ENCODE results near the gene WIPF1. TPM values are rescaled to one million over a fixed set of nuclear protein-coding genes. Genes with fewer than 3 reads are reported as not detected.
A peak's percentile ranks its signal among the peaks of the same experiment; 100 is the strongest.

The WIPF1 gene
- total RNA-seq, 2 donors from 2014 or later = 8.0 to 15.5 TPM

DNA sequence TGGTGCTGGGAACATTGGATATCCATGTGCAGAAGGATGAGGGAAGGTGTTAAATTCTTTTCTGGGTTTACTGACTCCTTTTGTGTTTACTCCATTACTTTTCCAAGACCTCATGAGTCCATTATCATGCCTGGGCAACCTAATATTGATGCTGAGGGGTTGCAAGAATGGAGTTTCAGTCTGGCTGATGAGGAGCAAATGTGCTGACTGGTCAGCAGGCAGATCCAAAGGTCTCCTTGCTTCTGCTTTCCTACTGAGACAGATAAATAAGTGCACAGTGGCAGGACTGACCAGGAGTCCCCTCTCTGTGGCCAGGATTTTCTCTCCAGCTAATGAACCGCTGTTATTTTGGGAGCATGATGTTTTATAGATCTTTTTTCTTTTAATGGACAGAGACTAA, 43.6 kb upstream of the WIPF1 start:
- no peak for DNase-seq
- 90 to 100% methylated on average over 1 of the region's 1 CpG for WGBS, 2 donors
- TF ChIP-seq, protein P1, sequence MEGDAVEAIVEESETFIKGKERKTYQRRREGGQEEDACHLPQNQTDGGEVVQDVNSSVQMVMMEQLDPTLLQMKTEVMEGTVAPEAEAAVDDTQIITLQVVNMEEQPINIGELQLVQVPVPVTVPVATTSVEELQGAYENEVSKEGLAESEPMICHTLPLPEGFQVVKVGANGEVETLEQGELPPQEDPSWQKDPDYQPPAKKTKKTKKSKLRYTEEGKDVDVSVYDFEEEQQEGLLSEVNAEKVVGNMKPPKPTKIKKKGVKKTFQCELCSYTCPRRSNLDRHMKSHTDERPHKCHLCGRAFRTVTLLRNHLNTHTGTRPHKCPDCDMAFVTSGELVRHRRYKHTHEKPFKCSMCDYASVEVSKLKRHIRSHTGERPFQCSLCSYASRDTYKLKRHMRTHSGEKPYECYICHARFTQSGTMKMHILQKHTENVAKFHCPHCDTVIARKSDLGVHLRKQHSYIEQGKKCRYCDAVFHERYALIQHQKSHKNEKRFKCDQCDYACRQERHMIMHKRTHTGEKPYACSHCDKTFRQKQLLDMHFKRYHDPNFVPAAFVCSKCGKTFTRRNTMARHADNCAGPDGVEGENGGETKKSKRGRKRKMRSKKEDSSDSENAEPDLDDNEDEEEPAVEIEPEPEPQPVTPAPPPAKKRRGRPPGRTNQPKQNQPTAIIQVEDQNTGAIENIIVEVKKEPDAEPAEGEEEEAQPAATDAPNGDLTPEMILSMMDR (IDR thresholded peaks at IDR 0.05) = no peak
- TF ChIP-seq POLR2A (IDR thresholded peaks at IDR 0.05) = no peak
- Histone ChIP-seq H3K9me3 (no peaks in the 10 kb centered on the region), H3K27me3 (no peaks in the 10 kb centered on the region), H3K4me1 (no peaks in the 10 kb centered on the region), H3K4me3 (no peak overlapping the region), H3K27ac (no peak overlapping the region), H3K36me3 (replicated peaks in 1 of 2; ENCODE audit: insufficient read depth in 1 of 2, low read depth in 2 of 2) (no peaks in the 10 kb centered on the region)
- no peak for ATAC-seq
- intact Hi-C loops (cut with DNase I) = no loop called here

DNA sequence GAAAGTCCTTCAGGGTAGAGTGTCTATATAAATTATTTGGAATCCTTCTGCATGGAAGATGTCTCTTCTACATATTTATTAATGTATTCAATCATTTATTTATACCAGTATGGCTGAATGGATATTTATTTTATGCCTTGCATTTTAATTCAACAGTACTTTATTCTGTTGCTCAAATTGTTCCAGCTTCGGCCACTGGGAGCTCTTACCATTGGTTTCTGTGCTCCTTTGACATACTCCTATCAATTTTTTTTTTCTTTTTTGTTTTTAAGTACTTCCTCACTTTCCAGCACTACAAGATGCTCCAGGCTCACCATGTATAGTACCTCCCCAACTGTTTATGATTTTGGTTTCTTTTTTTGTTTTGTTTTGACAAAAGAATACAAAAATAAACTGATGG, 39.4 kb upstream of the WIPF1 start:
- 83 to 94% methylated on average over 1 of the region's 1 CpG for WGBS, 2 donors
- no peak for DNase-seq
- no peak overlapping the region for H3K4me3 ChIP-seq
- H3K27me3 ChIP-seq = no peaks in the 10 kb centered on the region
- TF ChIP-seq POLR2A (IDR thresholded peaks at IDR 0.05) = no peak
- TF ChIP-seq, protein P1 (IDR thresholded peaks at IDR 0.05) = no peak
- no peaks in the 10 kb centered on the region for H3K9me3 ChIP-seq
- no peak for ATAC-seq
- H3K4me1 ChIP-seq = no peaks in the 10 kb centered on the region
- H3K27ac ChIP-seq = no peak overlapping the region
- intact Hi-C loops (cut with DNase I) = no loop called here
- H3K36me3 ChIP-seq (replicated peaks in 1 of 2; ENCODE audit: insufficient read depth in 1 of 2, low read depth in 2 of 2) = no peaks in the 10 kb centered on the region

DNA sequence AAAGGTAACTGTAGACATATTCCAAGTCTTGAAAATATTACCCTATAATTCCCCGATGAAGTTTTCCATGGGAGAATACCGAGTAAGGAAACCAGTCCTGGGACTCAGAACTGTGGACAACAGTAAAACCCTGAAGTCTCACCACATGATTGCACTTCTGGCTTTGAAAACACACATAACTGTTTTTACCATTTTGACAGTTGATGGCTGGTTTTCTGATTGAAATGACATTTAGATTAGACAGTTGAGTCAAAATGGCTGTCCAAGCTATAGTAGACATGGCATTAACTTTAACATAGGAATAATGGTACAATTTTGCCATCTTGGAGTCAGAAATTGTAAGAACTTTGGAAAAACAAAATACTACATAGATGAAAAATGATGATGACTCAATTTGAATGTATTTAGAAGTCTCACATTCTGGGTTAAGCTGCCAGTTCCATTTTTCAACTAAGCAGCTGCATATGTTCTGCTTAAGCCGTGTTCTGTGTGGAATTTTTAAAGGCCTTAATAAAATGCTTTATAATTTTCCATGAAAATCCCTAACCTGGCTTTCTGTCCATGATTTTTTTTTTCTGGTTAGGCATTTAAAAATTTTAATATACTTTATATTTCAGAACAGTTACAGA, 38.3 kb upstream of the WIPF1 start:
- no peak for ATAC-seq
- H3K27ac ChIP-seq = no peak overlapping the region
- no peaks in the 10 kb centered on the region for H3K4me1 ChIP-seq
- no peak for DNase-seq
- no peaks in the 10 kb centered on the region for H3K36me3 ChIP-seq (replicated peaks in 1 of 2; ENCODE audit: insufficient read depth in 1 of 2, low read depth in 2 of 2)
- WGBS, 2 donors = 90 to 92% methylated on average over 3 of the region's 3 CpGs
- no peaks in the 10 kb centered on the region for H3K27me3 ChIP-seq
- intact Hi-C loops (cut with DNase I) = no loop called here
- H3K4me3 ChIP-seq = no peak overlapping the region
- TF ChIP-seq POLR2A (IDR thresholded peaks at IDR 0.05) = no peak
- TF ChIP-seq, protein P1 (IDR thresholded peaks at IDR 0.05) = no peak
- no peaks in the 10 kb centered on the region for H3K9me3 ChIP-seq

DNA sequence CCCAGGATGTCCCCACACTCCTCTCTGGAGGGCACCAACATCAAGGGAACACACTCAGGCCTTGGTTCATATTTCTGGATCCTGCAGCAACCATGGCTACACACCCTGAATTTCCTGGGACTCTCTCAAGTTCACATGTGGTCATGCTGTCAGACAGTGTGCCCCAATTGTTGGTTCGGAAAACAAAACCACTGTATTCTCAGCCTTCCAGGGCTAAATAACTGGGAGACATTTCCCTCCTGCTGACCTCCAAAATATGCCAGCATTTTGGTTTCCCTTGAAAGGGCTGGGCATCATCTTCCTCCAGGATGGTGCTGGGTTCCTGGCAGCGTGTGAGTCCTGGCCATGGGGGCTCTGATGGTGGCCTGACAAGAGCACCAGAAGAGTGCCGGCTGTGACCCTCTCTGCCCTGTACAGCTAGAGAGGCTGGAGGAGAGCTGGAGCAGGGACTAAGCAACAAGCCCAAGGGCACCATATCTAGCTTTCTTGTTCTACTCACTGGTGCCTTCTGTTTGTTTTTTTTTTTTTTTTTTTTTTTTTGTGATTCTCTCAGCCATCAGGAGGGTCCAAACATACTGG, 37.5 kb upstream of the WIPF1 start:
- intact Hi-C loops (cut with DNase I) = no loop called here
- Histone ChIP-seq H3K4me1 (no peaks in the 10 kb centered on the region), H3K36me3 (replicated peaks in 1 of 2; ENCODE audit: insufficient read depth in 1 of 2, low read depth in 2 of 2) (no peaks in the 10 kb centered on the region), H3K4me3 (no peak overlapping the region), H3K27ac (peak overlapping the region in 1 of 4 donors; percentile 62), H3K9me3 (no peaks in the 10 kb centered on the region), H3K27me3 (no peaks in the 10 kb centered on the region)
- no peak for TF ChIP-seq POLR2A (IDR thresholded peaks at IDR 0.05)
- TF ChIP-seq, protein P1 (IDR thresholded peaks at IDR 0.05) = no peak
- no peak for DNase-seq
- ATAC-seq = no peak
- WGBS, 2 donors = 93 to 95% methylated on average over 3 of the region's 3 CpGs

All from body of pancreas (tissue), 4 donors.